Activated naive CD4-positive, alpha-beta T cell treated with anti-CD3 and anti-CD28 coated beads, Interleukin-2, amount 50 U/mL, for 24 hours (primary cell): ENCODE measurements around the gene BICRA.

Experiments
- H3K27ac Mint-ChIP-seq: one replicate; pipeline ENCODE4 v1.8.0; 2021; ENCODE audit warnings: mild to moderate bottlenecking, mixed read lengths
- H3K27me3 Mint-ChIP-seq: one replicate; pipeline ENCODE4 v1.8.0; 2021; ENCODE audit warnings: mixed read lengths
- H3K36me3 Mint-ChIP-seq: one replicate; pipeline ENCODE4 v1.8.0; 2021; ENCODE audit warnings: mixed read lengths
- H3K4me1 Mint-ChIP-seq: one replicate; pipeline ENCODE4 v1.8.0; 2021; ENCODE audit warnings: mixed read lengths
- H3K4me3 Mint-ChIP-seq: one replicate; pipeline ENCODE4 v1.8.0; 2021; ENCODE audit warnings: mild to moderate bottlenecking, mixed read lengths
- H3K9me3 Mint-ChIP-seq: one replicate; pipeline ENCODE4 v1.8.0; 2021; ENCODE audit warnings: mixed read lengths

Gene BICRA

GRCh38 chr19:47637550-47637949 is 28.6 kb downstream of the BICRA start:
- peaks cover 49% of the 10 kb centered on the region for H3K4me1 Mint-ChIP-seq
- no peaks in the 10 kb centered on the region for H3K9me3 Mint-ChIP-seq
- peaks cover 3% of the 10 kb centered on the region for H3K36me3 Mint-ChIP-seq
- H3K4me3 Mint-ChIP-seq = no peak overlapping the region
- peak overlapping the region; percentile 41 for H3K27ac Mint-ChIP-seq
- no peaks in the 10 kb centered on the region for H3K27me3 Mint-ChIP-seq

- H3K4me3 Mint-ChIP-seq = no peak overlapping the region
- no peaks in the 10 kb centered on the region for H3K9me3 Mint-ChIP-seq
- no peaks in the 10 kb centered on the region for H3K27me3 Mint-ChIP-seq
- H3K36me3 Mint-ChIP-seq = peaks cover 7% of the 10 kb centered on the region
- H3K27ac Mint-ChIP-seq = peak overlapping the region; percentile 55
- H3K4me1 Mint-ChIP-seq = peaks cover 36% of the 10 kb centered on the region
Observed at GRCh38 chr19:47641891-47642485, 33.1 kb downstream of the BICRA start.

- peaks cover 5% of the 10 kb centered on the region for H3K36me3 Mint-ChIP-seq
- H3K27me3 Mint-ChIP-seq = no peaks in the 10 kb centered on the region
Observed at GRCh38 chr19:47643281-47643680, 34.3 kb downstream of the BICRA start.

GRCh38 chr19:47644199-47644598 is 35.3 kb downstream of the BICRA start:
- Mint-ChIP-seq H3K9me3 (no peaks in the 10 kb centered on the region), H3K27me3 (no peaks in the 10 kb centered on the region), H3K27ac (no peak overlapping the region), H3K4me3 (no peak overlapping the region), H3K36me3 (peaks cover 5% of the 10 kb centered on the region), H3K4me1 (peaks cover 36% of the 10 kb centered on the region)

More at GRCh38 chr19:47643281-47643680, 34.3 kb downstream of the BICRA start:
- H3K4me3 Mint-ChIP-seq = no peak overlapping the region
- no peaks in the 10 kb centered on the region for H3K9me3 Mint-ChIP-seq
- H3K4me1 Mint-ChIP-seq = peaks cover 36% of the 10 kb centered on the region
- H3K27ac Mint-ChIP-seq = no peak overlapping the region

- Mint-ChIP-seq H3K27ac (no peak overlapping the region), H3K27me3 (no peaks in the 10 kb centered on the region), H3K9me3 (no peaks in the 10 kb centered on the region), H3K36me3 (peaks cover 8% of the 10 kb centered on the region), H3K4me1 (peaks cover 41% of the 10 kb centered on the region), H3K4me3 (no peak overlapping the region)
Observed at GRCh38 chr19:47644743-47645482, 36.0 kb downstream of the BICRA start.

- H3K27ac Mint-ChIP-seq = peak overlapping the region; percentile 55
- H3K36me3 Mint-ChIP-seq = peaks cover 11% of the 10 kb centered on the region
- no peaks in the 10 kb centered on the region for H3K27me3 Mint-ChIP-seq
- H3K4me1 Mint-ChIP-seq = peaks cover 48% of the 10 kb centered on the region
- H3K4me3 Mint-ChIP-seq = no peak overlapping the region
- H3K9me3 Mint-ChIP-seq = no peaks in the 10 kb centered on the region
Observed at GRCh38 chr19:47646924-47647323, 38.0 kb downstream of the BICRA start.

- Mint-ChIP-seq H3K4me3 (no peak overlapping the region), H3K4me1 (peaks cover 52% of the 10 kb centered on the region), H3K27ac (peak overlapping the region; percentile 17), H3K9me3 (no peaks in the 10 kb centered on the region), H3K36me3 (peaks cover 18% of the 10 kb centered on the region), H3K27me3 (no peaks in the 10 kb centered on the region)
Observed at GRCh38 chr19:47649588-47649987, 40.7 kb downstream of the BICRA start.

GRCh38 chr19:47650700-47651099 is 41.8 kb downstream of the BICRA start:
- peaks cover 47% of the 10 kb centered on the region for H3K4me1 Mint-ChIP-seq
- H3K27ac Mint-ChIP-seq = no peak overlapping the region
- H3K36me3 Mint-ChIP-seq = peaks cover 18% of the 10 kb centered on the region
- no peaks in the 10 kb centered on the region for H3K27me3 Mint-ChIP-seq
- no peak overlapping the region for H3K4me3 Mint-ChIP-seq
- no peaks in the 10 kb centered on the region for H3K9me3 Mint-ChIP-seq

- no peak overlapping the region for H3K27ac Mint-ChIP-seq
- no peak overlapping the region for H3K4me3 Mint-ChIP-seq
- H3K9me3 Mint-ChIP-seq = no peaks in the 10 kb centered on the region
- H3K36me3 Mint-ChIP-seq = peaks cover 18% of the 10 kb centered on the region
- no peaks in the 10 kb centered on the region for H3K27me3 Mint-ChIP-seq
- peaks cover 49% of the 10 kb centered on the region for H3K4me1 Mint-ChIP-seq
Observed at GRCh38 chr19:47651132-47651531, 42.2 kb downstream of the BICRA start.

GRCh38 chr19:47651691-47652090 is 42.8 kb downstream of the BICRA start:
- Mint-ChIP-seq H3K27ac (no peak overlapping the region), H3K4me1 (peaks cover 50% of the 10 kb centered on the region)

GRCh38 chr19:47652285-47652684 is 43.4 kb downstream of the BICRA start:
- no peak overlapping the region for H3K4me3 Mint-ChIP-seq
- peaks cover 15% of the 10 kb centered on the region for H3K36me3 Mint-ChIP-seq
- H3K27ac Mint-ChIP-seq = no peak overlapping the region
- peaks cover 49% of the 10 kb centered on the region for H3K4me1 Mint-ChIP-seq
- H3K9me3 Mint-ChIP-seq = no peaks in the 10 kb centered on the region
- H3K27me3 Mint-ChIP-seq = no peaks in the 10 kb centered on the region

More at GRCh38 chr19:47651691-47652090, 42.8 kb downstream of the BICRA start:
- no peaks in the 10 kb centered on the region for H3K27me3 Mint-ChIP-seq
- peaks cover 17% of the 10 kb centered on the region for H3K36me3 Mint-ChIP-seq
- H3K4me3 Mint-ChIP-seq = no peak overlapping the region
- no peaks in the 10 kb centered on the region for H3K9me3 Mint-ChIP-seq

- H3K4me3 Mint-ChIP-seq = no peak overlapping the region
- no peaks in the 10 kb centered on the region for H3K27me3 Mint-ChIP-seq
- H3K4me1 Mint-ChIP-seq = peaks cover 41% of the 10 kb centered on the region
- H3K27ac Mint-ChIP-seq = no peak overlapping the region
- no peaks in the 10 kb centered on the region for H3K9me3 Mint-ChIP-seq
- peaks cover 15% of the 10 kb centered on the region for H3K36me3 Mint-ChIP-seq
Observed at GRCh38 chr19:47653856-47654255, 44.9 kb downstream of the BICRA start.

- Mint-ChIP-seq H3K4me1 (peaks cover 30% of the 10 kb centered on the region), H3K27me3 (no peaks in the 10 kb centered on the region), H3K4me3 (no peak overlapping the region), H3K9me3 (no peaks in the 10 kb centered on the region), H3K36me3 (peaks cover 6% of the 10 kb centered on the region), H3K27ac (no peak overlapping the region)
Observed at GRCh38 chr19:47657719-47658118, 48.8 kb downstream of the BICRA start.

GRCh38 chr19:47658431-47659348 is 49.8 kb downstream of the BICRA start:
- Mint-ChIP-seq H3K4me1 (peaks cover 28% of the 10 kb centered on the region), H3K27ac (peak overlapping the region; percentile 79), H3K9me3 (no peaks in the 10 kb centered on the region), H3K4me3 (no peak overlapping the region), H3K36me3 (peaks cover 3% of the 10 kb centered on the region), H3K27me3 (no peaks in the 10 kb centered on the region)

GRCh38 chr19:47660435-47660832 is 51.5 kb downstream of the BICRA start:
- Mint-ChIP-seq H3K4me1 (peaks cover 28% of the 10 kb centered on the region), H3K27ac (no peak overlapping the region), H3K27me3 (no peaks in the 10 kb centered on the region), H3K4me3 (no peak overlapping the region), H3K9me3 (no peaks in the 10 kb centered on the region), H3K36me3 (peaks cover 3% of the 10 kb centered on the region)

GRCh38 chr19:47661161-47661560 is 52.2 kb downstream of the BICRA start:
- no peak overlapping the region for H3K4me3 Mint-ChIP-seq
- peaks cover 3% of the 10 kb centered on the region for H3K36me3 Mint-ChIP-seq
- H3K4me1 Mint-ChIP-seq = peaks cover 30% of the 10 kb centered on the region
- no peak overlapping the region for H3K27ac Mint-ChIP-seq
- no peaks in the 10 kb centered on the region for H3K9me3 Mint-ChIP-seq
- H3K27me3 Mint-ChIP-seq = no peaks in the 10 kb centered on the region
